NB4 (cell line): Measurements from ENCODE around the gene CCL16.

Experiments
- POLR2A ChIP-seq: IDR thresholded peaks from 2 replicates; pipeline ENCODE4 v1.6.1; 2011; ENCODE audit warnings: mild to moderate bottlenecking; ENCODE audit not compliant: insufficient read length; ENCODE audit errors: extremely low read depth
- TF ChIP-seq, protein P1 (sequence below): IDR thresholded peaks from one replicate; pipeline ENCODE4 v1.5.1; 2012; ENCODE audit warnings: low read depth, low read length
- TF ChIP-seq, protein P2 (sequence below): IDR thresholded peaks from 2 replicates; pipeline ENCODE4 v1.6.1; 2011; ENCODE audit warnings: low read depth, low read length

DNA sequence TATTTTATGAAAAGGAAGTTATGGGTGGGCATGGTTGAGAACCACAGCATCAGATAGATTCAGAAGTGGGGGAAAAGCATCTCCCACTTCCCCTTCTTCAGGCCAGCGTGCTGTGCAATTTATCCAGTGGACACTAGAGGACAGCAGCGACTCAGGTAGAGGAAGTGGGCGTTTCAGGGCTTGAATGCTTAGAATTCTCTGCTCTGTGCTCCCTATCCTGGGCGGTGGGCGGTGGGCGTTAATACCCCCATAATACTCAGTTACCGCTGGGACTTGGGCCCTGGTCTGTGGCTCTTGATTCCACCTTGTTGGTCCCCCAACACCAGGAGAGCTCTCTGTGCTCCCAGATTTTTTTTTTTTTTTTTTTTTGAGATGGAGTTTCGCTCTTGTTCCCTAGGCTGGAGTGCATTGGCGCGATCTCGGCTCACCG is 34.1 kb downstream of the CCL16 start:
- TF ChIP-seq, protein P1, sequence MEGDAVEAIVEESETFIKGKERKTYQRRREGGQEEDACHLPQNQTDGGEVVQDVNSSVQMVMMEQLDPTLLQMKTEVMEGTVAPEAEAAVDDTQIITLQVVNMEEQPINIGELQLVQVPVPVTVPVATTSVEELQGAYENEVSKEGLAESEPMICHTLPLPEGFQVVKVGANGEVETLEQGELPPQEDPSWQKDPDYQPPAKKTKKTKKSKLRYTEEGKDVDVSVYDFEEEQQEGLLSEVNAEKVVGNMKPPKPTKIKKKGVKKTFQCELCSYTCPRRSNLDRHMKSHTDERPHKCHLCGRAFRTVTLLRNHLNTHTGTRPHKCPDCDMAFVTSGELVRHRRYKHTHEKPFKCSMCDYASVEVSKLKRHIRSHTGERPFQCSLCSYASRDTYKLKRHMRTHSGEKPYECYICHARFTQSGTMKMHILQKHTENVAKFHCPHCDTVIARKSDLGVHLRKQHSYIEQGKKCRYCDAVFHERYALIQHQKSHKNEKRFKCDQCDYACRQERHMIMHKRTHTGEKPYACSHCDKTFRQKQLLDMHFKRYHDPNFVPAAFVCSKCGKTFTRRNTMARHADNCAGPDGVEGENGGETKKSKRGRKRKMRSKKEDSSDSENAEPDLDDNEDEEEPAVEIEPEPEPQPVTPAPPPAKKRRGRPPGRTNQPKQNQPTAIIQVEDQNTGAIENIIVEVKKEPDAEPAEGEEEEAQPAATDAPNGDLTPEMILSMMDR, result peak; percentile 96
- no peak for TF ChIP-seq POLR2A
- TF ChIP-seq, protein P2, sequence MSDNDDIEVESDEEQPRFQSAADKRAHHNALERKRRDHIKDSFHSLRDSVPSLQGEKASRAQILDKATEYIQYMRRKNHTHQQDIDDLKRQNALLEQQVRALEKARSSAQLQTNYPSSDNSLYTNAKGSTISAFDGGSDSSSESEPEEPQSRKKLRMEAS, result no peak
